GM19023 (cell line): Measurements from ENCODE around the gene CPA2.

Experiments
- ATAC-seq: cut with Tn5 transposase; IDR thresholded peaks from one replicate; pipeline ENCODE4 v1.9.1; 2021; ENCODE audit warnings: mild to moderate bottlenecking, moderate library complexity; ENCODE audit not compliant: unreplicated experiment

The CPA2 gene

GRCh38 chr7:130278860-130279259, 12.2 kb downstream of the CPA2 start:
- ATAC-seq: no peak

GRCh38 chr7:130279286-130279685, 12.6 kb downstream of the CPA2 start:
- ATAC-seq: no peak

GRCh38 chr7:130279906-130280305, 13.2 kb downstream of the CPA2 start:
- ATAC-seq: no peak

GRCh38 chr7:130281260-130281659, 14.6 kb downstream of the CPA2 start:
- ATAC-seq: no peak

- ATAC-seq: no peak
Measured at GRCh38 chr7:130286881-130287280, 20.2 kb downstream of the CPA2 start.

- ATAC-seq: no peak
Measured at GRCh38 chr7:130288168-130288567, 21.5 kb downstream of the CPA2 start.

GRCh38 chr7:130288829-130289228, 22.2 kb downstream of the CPA2 start:
- ATAC-seq: no peak

- no peak for ATAC-seq
Measured at GRCh38 chr7:130289478-130289877, 22.8 kb downstream of the CPA2 start.

DNA sequence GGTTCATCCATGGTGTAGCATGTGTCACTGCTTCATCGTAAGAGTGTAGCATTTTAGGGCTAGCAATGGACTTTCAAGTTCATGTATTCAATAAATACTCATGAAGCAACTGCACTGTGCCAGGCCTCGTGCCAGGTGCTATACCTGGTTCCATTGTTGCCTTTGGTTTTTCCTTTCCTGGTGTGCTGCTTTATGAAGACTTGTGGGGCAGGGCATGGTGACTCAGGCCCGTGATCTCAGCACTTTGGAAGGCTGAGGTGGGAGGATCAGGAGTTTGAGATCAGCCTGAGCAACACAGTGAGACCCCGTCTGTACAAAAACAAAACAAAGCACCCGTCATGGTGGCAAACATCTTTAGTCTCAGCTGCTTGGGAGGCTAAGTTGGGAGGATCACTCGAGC, 24.1 kb downstream of the CPA2 start:
- no peak for ATAC-seq

- no peak for ATAC-seq
Measured at GRCh38 chr7:130292682-130293257, 26.1 kb downstream of the CPA2 start, which contains the start of gene CPA4. CPA4 (plus strand) TSS chr7:130293161; CDS start chr7:130293181, 20 bp downstream.

GRCh38 chr7:130293521-130293920, 26.9 kb downstream of the CPA2 start:
- no peak for ATAC-seq

- ATAC-seq: no peak
Measured at GRCh38 chr7:130294314-130294713, 27.7 kb downstream of the CPA2 start.

DNA sequence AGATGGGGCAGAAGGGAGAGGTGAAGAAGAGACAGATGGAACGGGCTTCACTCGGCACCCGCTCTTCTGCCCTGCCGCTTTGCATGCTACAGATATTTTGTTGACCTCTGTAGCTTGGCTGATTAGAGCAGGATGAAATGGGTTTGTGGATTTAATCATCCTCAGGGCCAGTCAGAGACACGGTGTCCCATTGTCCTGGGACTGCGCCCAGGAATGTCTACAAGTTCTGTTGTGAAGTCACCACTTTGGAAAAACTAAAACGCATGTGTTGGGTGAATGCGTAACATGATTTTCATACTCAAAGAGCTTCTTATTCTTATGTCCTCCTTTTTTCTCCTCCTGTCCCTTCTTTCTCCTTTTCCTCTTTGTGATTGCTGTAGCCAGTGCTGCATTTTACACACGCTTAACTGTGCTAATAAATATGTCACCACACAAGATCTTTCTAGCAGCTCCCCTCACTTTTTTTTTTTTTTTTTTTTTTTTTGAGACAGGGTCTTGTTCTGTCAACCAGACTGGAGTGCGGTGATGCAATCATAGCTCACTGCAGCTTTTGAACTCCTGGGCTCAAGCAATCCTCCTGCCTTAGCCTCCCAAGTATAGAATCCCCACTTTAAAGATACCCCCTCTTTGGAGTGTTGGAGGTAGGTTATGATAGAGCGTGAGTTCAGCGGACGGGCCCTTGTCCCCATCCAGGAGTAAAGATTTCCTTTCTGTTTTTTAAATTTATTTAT, 29.7 kb downstream of the CPA2 start:
- no peak for ATAC-seq

DNA sequence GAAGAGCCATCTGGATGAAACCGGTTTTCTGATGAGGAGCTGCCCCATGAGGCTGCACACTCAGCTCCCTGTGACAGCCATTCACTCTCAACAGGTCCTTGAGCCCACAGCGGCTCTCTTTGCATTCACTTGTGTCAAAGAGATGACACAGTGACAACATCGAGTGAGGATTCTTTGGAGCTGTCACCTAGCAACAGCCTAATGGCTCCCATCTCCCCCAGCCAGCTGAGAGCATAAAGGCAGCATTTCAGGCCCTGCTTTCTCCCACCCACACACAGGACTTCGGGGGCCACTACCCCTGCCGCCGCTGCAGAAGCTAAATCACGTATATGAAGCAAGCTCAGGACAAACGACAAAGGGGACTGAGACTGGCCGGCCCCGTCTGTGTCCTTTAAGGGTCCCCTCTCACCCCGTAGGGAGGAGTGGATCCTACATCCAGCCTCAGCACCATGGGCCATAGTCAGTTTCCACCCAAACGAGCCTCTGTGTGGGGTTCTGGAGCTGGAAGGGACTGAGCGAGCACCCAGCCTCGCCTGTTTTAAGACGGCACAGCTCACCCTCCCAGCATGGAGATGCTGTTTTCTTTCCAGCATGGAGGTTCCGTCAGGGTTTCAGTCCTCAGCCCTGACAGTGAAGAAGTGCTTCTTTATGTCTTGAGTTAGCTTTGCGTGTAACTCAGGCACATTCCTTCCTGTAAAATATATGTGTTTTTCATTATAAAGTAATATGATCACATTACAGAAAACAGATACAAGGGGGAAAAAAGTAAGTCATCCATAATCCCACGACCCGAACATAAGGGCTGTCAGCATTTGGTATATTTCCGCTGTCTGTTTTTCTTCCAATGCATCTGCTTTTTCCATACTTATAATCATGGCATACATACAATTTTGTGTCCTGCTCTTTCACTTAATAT, 31.2 kb downstream of the CPA2 start:
- no peak for ATAC-seq

GRCh38 chr7:130298544-130299326, 32.1 kb downstream of the CPA2 start:
- ATAC-seq: no peak

DNA sequence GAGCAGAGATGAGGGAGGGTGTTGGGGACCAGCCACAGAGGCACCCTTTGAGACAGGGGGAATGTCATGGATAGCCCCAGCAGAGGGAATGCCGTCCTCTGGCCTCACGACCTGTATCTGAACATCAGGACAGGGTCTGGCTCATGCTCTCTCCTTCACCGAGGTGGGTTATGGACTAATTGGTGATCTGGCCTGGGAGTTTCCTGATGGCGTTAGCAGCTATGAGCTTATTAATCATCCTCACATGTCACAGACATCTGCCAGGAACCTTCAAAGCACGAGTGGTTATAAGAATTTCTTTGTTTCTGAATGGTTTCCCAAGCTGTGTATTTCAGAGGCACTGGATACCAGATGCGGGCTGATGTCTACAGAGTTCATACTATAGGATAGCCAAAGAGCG, 33.2 kb downstream of the CPA2 start:
- ATAC-seq: no peak

GRCh38 chr7:130301501-130302020, 34.9 kb downstream of the CPA2 start:
- ATAC-seq: no peak

DNA sequence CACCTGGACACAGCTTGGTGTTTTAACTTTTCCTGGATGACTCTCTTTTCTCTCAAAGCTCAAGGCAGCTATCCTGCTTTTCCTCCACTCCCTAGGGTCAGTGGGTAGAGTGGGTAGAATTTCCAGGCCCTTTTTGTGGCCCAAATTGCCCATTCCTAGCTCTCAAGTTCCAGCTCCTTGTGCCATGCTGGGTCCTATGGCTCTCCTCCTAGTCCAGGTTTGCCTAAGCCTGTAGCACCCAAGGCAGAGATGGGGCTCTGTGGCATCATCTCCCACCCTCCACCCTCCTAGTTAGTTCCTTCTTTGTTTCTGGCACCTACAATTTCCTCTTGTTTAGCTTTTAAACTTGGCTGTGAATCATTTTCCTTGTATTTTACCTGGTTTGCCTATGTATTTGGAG, 36.0 kb downstream of the CPA2 start:
- ATAC-seq: no peak

DNA sequence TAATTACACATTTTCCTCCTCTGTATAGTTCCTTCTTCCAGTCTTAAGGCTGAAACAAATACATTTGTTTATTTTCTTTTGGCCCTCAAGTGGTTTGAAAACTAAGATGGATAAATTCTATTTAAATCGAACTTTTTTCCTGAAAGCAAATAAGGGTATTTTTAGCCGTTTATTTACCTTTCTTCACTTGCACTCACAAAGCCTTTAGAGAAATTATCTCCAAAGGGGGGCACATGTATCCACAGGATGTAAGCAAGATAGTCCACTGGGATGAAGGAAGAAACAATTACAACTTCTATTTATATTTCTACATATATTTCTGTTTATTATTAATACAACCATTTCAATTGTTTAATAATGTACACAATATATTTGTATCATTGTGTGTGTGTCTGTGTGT, 36.5 kb downstream of the CPA2 start:
- ATAC-seq: no peak

DNA sequence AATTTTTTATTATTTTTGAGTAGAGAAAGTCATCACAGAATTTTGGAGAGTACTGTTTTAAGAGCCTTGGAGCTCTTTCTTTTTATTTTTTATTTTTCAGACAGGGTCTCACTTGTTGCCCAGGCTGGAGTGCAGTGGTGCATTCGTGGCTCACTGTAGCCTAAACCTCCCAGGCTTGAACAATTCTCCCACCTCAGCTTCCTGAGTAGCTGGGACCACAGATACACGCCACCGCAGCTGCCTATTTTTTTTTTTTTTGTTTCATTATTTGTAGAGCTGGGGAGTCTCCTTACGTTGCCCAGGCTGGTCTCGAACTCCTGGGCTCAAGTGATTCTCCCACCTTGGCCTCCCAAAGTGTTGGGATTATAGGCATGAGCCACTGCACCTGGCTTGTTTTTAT, 36.9 kb downstream of the CPA2 start:
- ATAC-seq: no peak

DNA sequence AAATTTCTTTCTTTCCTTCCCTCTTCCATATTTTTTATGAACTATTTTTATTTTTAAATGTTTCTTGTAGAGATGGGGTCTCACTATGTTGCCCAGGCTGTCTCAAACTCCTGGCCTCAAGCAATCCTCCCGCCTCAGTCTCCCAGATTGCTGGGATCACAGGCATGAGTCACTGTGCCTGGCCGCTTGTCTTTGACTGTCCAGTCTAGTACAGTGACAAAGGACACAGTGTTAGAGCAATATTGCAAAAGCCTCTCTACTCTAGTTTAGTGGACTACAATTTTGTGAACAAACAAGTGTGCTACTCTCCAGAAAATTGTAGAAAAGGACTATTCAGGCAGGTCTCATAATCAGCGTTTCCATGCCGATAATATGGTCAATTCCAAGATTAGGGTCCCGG, 37.3 kb downstream of the CPA2 start:
- ATAC-seq: no peak
